ENCODE data around the gene FAM20A.

GRCh38 chr17:68564415-68565111 is 36.6 kb downstream of the FAM20A start:
- TF ChIP-seq CTCF (IDR thresholded peaks at IDR 0.05) = no peak
- TF ChIP-seq POLR2A (IDR thresholded peaks at IDR 0.05) = no peak
